ENCODE results near the gene HK2.
"Not testable (repeated sequence)": the region's sequence is repeated elsewhere in the genome, so short reads cannot be mapped to it uniquely, and the experiment has no call there.

HK2 gene

GRCh38 chr2:74880054-74880728, 46.3 kb downstream of the HK2 start:
- no peak for DNase-seq

GRCh38 chr2:74881176-74881575, 47.2 kb downstream of the HK2 start:
- DNase-seq, result no peak

DNA sequence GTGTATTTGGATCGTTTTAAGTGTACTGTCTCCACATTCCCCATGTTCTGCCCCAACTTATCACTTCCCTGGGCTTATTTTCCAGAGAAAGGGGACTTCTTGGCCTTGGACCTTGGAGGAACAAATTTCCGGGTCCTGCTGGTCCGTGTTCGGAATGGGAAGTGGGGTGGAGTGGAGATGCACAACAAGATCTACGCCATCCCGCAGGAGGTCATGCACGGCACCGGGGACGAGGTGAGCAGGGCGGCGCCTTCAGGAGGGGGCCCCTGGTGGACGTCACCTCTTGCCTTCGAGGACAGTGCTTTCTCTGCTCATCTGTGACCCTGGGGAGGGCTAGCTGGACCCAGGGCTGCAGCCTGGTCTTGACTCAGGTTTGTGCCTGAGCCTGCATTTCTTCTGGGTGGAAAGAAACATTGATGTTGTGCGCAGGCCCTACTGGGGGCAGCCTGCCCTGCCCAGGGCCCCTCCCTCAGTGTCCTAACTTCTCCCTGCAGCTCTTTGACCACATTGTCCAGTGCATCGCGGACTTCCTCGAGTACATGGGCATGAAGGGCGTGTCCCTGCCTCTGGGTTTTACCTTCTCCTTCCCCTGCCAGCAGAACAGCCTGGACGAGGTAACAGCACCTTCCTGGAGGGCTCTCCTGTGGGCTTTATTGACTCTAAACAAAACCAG, 47.8 kb downstream of the HK2 start:
- no peak for DNase-seq

GRCh38 chr2:74882299-74882687, 48.4 kb downstream of the HK2 start:
- no peak for DNase-seq

DNA sequence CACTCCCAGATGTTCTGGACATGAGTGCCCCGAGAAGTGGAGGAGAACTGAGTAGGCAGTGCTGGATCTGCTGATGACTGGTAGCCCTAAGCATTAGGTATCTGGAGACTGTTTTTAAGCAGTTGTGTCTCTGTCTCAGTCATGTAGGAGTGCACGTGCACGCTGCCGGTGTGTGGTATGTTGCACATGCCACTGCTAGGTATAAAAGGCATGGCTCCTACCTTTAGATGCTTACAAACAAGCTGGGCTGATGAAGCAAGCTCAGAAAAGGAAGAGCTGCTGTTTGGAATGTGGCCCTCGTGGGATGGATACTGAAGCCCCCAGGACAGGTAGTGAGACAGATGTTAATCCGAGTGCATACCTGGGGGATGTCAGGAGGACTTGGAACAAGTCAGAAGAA, 49.1 kb downstream of the HK2 start:
- DNase-seq, result no peak

- peak; percentile 26 to 60 for DNase-seq
Measured at GRCh38 chr2:74884118-74884762, 50.3 kb downstream of the HK2 start.

DNA sequence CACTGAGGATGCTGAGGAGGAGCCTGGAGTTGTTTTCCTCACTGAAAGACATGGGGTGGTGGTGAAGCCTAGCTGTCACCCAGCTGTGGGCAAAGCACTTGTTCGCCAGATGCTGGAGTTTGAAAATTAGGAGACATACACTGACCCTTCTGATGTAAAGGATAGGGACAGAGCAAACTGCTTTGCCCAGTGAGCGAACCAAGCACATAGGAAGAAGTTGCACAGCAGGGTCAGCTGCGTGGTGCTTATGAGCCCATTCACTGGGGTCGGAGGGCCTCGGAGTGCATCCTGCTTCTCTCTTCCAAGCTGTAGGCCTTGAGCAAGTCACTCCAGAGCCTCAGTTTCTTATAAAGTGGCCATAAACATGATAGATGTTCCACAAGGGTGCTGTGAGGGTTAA, 50.9 kb downstream of the HK2 start:
- no peak for DNase-seq

DNA sequence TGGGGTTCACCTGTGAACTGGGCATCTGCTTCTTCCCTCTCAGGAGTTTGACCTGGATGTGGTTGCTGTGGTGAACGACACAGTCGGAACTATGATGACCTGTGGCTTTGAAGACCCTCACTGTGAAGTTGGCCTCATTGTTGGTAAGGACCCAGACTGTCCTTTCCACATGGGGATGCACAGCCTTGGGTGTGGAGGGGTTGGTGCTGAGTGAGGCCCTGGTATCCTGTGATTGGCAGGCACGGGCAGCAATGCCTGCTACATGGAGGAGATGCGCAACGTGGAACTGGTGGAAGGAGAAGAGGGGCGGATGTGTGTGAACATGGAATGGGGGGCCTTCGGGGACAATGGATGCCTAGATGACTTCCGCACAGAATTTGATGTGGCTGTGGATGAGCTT, 52.3 kb downstream of the HK2 start:
- DNase-seq, result no peak

- DNase-seq, result no peak
Measured at GRCh38 chr2:74886811-74887210, 52.9 kb downstream of the HK2 start.

DNA sequence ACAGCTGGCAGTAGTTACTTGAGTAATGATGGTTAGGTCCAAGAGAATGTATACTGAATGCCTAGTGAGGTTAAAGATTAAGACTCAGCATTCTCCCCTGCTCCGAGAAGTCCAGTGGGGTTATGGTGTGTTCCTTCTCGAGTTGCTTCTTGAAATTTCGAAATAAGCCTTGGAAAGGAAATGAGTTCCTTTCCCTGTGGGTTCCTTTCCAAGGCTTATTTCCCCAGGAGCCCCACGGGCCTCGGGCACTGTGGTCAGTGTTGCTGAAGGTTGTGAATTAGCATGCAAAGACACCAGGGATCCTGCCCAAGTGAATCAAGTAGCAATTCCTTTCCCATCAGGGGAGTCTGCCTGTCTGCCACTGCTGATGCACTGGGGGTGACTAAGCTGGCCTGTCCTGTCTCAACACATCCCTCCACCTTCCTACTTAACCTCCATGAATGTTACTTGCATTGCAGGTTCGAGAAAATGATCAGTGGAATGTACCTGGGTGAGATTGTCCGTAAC, 53.6 kb downstream of the HK2 start:
- no peak for DNase-seq

DNA sequence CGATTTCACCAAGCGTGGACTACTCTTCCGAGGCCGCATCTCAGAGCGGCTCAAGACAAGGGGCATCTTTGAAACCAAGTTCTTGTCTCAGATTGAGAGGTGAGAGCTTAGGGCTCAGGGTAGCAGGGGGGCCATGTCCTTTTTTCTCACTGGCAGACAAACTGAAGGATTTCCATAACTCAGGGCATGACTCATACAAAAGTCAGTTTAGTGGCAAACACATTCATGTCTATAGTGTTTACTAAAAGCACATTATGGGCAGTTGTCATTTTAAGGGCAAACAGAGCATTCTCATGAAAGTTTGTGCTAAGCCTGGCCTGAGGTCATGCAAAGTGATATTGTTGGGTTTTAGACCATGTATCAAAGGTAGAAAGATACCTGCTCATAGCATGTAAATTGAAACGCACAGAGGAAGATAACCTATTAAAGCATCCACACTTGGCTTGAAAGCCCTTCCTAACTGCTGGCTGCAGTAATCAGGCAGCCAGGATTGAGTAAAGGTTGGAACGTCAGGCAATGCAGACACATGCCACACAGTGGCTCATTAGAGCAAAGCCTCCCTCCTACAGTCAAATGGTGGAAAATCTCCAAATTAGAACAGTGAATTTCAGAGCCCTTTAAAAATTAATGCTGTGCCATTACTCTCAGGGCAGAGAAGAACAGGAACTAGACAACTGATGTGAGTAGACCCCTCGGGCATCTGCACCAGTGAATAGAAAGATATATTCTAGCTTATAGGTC, 54.2 kb downstream of the HK2 start:
- DNase-seq, result no peak

DNA sequence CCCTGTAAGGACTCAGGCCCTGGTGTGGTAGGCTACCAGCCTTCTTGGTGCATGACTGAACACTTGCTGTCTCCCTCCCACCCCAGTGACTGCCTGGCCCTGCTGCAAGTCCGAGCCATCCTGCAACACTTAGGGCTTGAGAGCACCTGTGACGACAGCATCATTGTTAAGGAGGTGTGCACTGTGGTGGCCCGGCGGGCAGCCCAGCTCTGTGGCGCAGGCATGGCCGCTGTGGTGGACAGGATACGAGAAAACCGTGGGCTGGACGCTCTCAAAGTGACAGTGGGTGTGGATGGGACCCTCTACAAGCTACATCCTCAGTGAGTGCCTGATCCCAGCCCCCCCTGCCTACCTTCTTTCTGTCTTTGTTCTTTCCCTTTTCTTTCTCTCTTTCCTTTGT, 55.2 kb downstream of the HK2 start:
- no peak for DNase-seq

- DNase-seq, result no peak
Measured at GRCh38 chr2:74890711-74891110, 56.8 kb downstream of the HK2 start.

DNA sequence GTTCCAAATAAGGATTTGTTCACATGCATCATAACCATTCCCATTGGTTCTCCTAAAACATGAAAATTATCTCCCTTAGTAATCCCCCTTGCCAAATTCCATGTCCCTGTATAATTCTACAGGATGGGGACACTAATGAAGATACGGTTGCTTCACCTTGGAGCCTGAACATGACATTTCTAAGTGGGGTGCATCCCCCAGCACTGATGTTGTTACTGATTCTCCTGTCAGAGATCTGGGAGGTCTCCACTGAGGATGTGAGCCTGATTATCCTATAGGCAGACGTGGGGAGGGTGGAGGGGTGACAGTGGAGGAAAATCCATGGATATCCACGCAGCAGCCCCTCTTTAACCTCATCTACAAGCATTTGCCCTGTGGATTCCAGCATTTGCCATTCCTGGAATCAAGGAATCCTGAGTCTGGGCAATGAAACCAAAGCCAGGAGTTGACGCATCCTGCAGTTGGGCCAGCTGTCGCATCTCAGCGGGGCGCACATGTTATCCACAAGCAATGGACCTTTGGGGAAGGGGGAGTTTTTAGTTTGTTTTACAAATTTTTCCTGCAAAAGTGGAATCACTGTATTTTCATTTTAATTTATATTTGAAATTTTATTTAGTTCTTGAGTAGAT, 57.3 kb downstream of the HK2 start:
- DNase-seq, result no peak

GRCh38 chr2:74891816-74892215, 57.9 kb downstream of the HK2 start:
- not testable (repeated sequence) for DNase-seq

DNA sequence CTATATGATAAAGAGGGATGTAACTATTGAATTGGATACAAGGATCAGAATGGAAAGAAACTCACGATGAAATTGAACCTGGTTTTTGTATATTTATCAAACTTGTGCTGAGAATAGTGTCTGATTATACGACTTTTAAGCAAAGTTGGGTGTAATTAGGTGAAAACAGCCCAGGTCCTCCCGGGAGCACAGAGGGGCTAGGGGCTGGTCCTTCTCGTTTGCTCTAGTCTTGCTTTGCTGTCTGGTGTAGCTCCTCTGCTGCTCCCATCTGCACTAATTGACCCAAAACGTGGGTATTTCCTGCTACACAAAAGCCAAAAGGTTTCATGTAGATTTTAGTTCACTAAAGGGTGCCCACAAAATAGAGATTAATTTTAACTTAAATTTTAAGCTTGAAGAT, 58.7 kb downstream of the HK2 start:
- no peak for DNase-seq

- no peak for DNase-seq
Measured at GRCh38 chr2:74893332-74893731, 59.4 kb downstream of the HK2 start.

DNA sequence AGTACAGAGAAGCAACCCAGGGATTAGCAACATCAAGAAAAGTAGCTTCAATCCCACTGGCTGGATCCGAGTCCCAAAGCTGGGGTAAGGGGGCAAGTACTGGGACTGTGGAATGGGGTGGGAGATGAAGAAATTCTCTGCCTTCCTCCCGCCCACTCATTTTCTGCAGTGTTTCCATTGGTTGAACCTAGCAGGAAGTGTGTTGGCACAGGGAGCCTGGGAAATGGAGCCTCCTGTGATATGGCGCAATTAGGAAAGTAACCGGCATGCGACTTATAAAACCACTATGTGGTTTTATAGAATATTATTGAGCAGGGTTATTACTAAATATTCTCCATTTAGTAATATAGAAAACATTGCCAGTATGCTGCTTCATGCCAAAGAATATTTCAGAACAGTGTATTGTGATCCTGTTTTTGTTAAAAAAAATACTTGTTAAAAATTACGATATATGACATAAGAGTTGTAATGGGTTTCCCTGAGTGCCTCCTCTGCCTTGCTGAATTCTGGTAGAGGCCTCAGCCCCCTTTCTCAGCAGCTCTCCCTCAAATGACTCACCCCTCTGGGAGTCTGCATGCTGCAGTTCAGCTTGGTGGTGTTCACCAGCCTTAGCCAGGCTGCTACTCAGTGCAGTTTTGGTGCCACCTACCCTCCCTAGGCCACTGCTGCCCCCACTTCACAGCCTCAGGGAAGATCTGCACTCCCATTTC, 60.5 kb downstream of the HK2 start:
- no peak for DNase-seq

- no peak for DNase-seq
Measured at GRCh38 chr2:74895001-74895400, 61.1 kb downstream of the HK2 start.

DNA sequence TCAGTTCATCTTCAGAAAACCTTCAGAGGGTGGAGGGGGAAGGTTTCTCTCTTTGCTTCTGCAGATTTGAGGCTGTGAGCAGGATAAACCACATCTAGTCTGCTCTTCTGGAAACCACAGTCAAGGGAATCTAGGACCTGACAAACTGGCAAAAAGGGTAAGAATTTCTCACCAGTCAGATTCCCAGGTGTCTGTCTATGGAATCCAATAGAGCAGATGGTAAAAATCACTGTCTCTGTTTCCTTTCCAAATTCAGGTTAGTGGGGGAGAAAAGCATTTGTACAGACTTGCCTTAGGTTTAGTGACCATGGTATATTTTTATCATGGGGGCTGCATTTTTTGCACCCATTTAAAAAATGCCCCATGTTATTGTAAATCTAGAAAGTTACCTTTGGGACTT, 62.3 kb downstream of the HK2 start:
- DNase-seq, result no peak

- DNase-seq, result not testable (repeated sequence)
Measured at GRCh38 chr2:74900225-74900624, 66.3 kb downstream of the HK2 start.

GRCh38 chr2:74902281-74902860, 68.4 kb downstream of the HK2 start:
- DNase-seq, result no peak
